Panc1 (cell line): Measurements from ENCODE around the gene PDCD2L. TPM values are rescaled to one million over a fixed set of nuclear protein-coding genes. Genes with fewer than 3 reads are reported as not detected.
"Not testable (repeated sequence)": the region's sequence is repeated elsewhere in the genome, so short reads cannot be mapped to it uniquely, and the experiment has no call there.

Experiments used
- ATAC-seq: fragments of 200-7000 bp; cut with Tn5 transposase; 2 replicates; pipeline ENCODE4 v1.9.1; 2020; ENCODE audit warnings: mild to moderate bottlenecking, moderate library complexity
- BruUV-seq: library from RNA; stranded (reverse); fragments of 400-500 nt; replicated peaks from 2 replicates; lab custom pipeline; 2021; lab: Mats Ljungman, UMichigan
- CTCF ChIA-PET: fragments of 300-600 bp; sonication (Branson Sonifier 250); formaldehyde crosslinking; loops from one replicate; lab custom pipeline; 2022; ENCODE audit warnings: antibody characterized with exemption; lab: Charles Lee
- POLR2A ChIA-PET: fragments of 300-600 bp; sonication (Branson Sonifier 250); formaldehyde crosslinking; loops from one replicate; lab custom pipeline; 2022; ENCODE audit warnings: antibody characterized with exemption; lab: Charles Lee
- DNase-seq: peaks from one replicate; pipeline ENCODE4 v3.0.0-alpha.2; 2010; ENCODE audit warnings: low read depth, low spot score
- H3K27ac ChIP-seq: 2 replicates; pipeline ENCODE4 v1.5.1; 2011; ENCODE audit warnings: mild to moderate bottlenecking, low read length, inconsistent platforms
- H3K27me3 ChIP-seq: fragments of 200-500 bp; sonication (Bioruptor generic); 2 replicates; pipeline ENCODE4 v1.6.0; 2014; ENCODE audit warnings: low read length, inconsistent platforms; ENCODE audit not compliant: control insufficient read depth, insufficient read depth
- H3K36me3 ChIP-seq: fragments of 200-500 bp; sonication (Bioruptor generic); 2 replicates; pipeline ENCODE4 v1.5.1; 2014; ENCODE audit warnings: inconsistent platforms, mild to moderate bottlenecking, low read length, moderate library complexity; ENCODE audit not compliant: control insufficient read depth, insufficient read depth
- H3K4me1 ChIP-seq: 2 replicates; pipeline ENCODE4 v1.5.1; 2011; ENCODE audit warnings: inconsistent platforms, mild to moderate bottlenecking, low read length, moderate library complexity; ENCODE audit not compliant: control insufficient read depth, insufficient read depth
- H3K4me3 ChIP-seq, 2 experiments: 2 replicates each; pipeline ENCODE4 v1.5.1; 2011 to 2012; ENCODE audit warnings: low read depth in 2 of 2, low read length in 2 of 2, mild to moderate bottlenecking in 2 of 2, inconsistent platforms in 1 of 2, moderate library complexity in 1 of 2
- H3K9me3 ChIP-seq: fragments of 200-500 bp; sonication (Bioruptor generic); 2 replicates; pipeline ENCODE4 v1.5.1; 2014; ENCODE audit warnings: low read depth, mild to moderate bottlenecking, inconsistent platforms, low read length, moderate library complexity; ENCODE audit not compliant: control insufficient read depth, insufficient read depth
- CTCF ChIP-seq: fragments of 450-650 bp; IDR thresholded peaks from 2 replicates; pipeline ENCODE4 v1.5.1; 2017; ENCODE audit warnings: mild to moderate bottlenecking
- POLR2AphosphoS5 ChIP-seq: IDR thresholded peaks from 2 replicates; pipeline ENCODE4 v1.6.1; 2012; ENCODE audit warnings: mild to moderate bottlenecking, low read depth, low read length, moderate library complexity
- REST ChIP-seq, 2 experiments: IDR thresholded peaks; 2 replicates each; pipeline ENCODE4 v1.6.1; 2011 to 2012; ENCODE audit warnings: low read depth in 2 of 2, control low read depth in 1 of 2, low read length in 1 of 2, mild to moderate bottlenecking in 1 of 2, moderate library complexity in 1 of 2; ENCODE audit not compliant: insufficient read depth in 1 of 2
- SIN3A ChIP-seq: IDR thresholded peaks from 2 replicates; pipeline ENCODE4 v1.6.1; 2012; ENCODE audit warnings: low read depth, mild to moderate bottlenecking, low read length, moderate library complexity, borderline replicate concordance; ENCODE audit not compliant: insufficient read depth
- TCF7L2 ChIP-seq: IDR thresholded peaks from 2 replicates; pipeline ENCODE4 v1.6.1; 2011; ENCODE audit warnings: mild to moderate bottlenecking, low read depth, low read length, inconsistent platforms
- in situ Hi-C: cut with HindIII; loops from 2 replicates; pipeline ENCODE4 v1.10.0; 2016; ENCODE audit warnings: low sequenced_read_pairs, low pct_unique_long_range_greater_than_20kb
- intact Hi-C: fragments of 100-400 bp; cut with micrococcal nuclease; formaldehyde crosslinking; loops from one replicate; pipeline ENCODE4 v1.10.0; 2022; ENCODE audit not compliant: unreplicated experiment
- total RNA-seq: library from RNA; stranded (reverse); gene quantifications from one replicate; pipeline ENCODE4 v1.2.1, GENCODE V29; 2021; ENCODE audit not compliant: unreplicated experiment

PDCD2L gene
- total RNA-seq, 1 experiment from 2014 or later = 36.4 TPM

GRCh38 chr19:34367624-34367957 is 36.6 kb upstream of the PDCD2L start:
- TF ChIP-seq CTCF = no peak
- no peak for TF ChIP-seq REST (IDR thresholded peaks at IDR 0.05; ENCODE audit: insufficient read depth in 1 of 2, low read depth in 2 of 2, low read length in 1 of 2)
- no peak for TF ChIP-seq TCF7L2
- no peak for TF ChIP-seq POLR2AphosphoS5
- TF ChIP-seq SIN3A = no peak
- no TSS peak for BruUV-seq
- intact Hi-C loops = no loop called here

GRCh38 chr19:34368338-34368737 is 35.9 kb upstream of the PDCD2L start:
- in situ Hi-C loops = no loop called here
- Histone ChIP-seq H3K9me3 (no peaks in the 10 kb centered on the region), H3K36me3 (peaks cover 19% of the 10 kb centered on the region; the same call in 1 of the 2 replicates), H3K27me3 (no peaks in the 10 kb centered on the region), H3K27ac (no peak overlapping the region), H3K4me1 (peaks cover 12% of the 10 kb centered on the region), H3K4me3 (no peak overlapping the region)
- DNase-seq (no peak), ATAC-seq (no peak)
- ChIA-PET POLR2A (interaction anchor here (0.7 kb wide), 1 partner anchor 38 kb away, joined by 3 read pairs; no protein-coding TSS in a partner anchor), CTCF (interaction anchor here (0.7 kb wide), 1 partner anchor 541 kb away, joined by 3 read pairs; no protein-coding TSS in a partner anchor)
- no TSS peak for BruUV-seq
- intact Hi-C loops = no loop called here
- TF ChIP-seq TCF7L2 (no peak), SIN3A (no peak), POLR2AphosphoS5 (no peak), CTCF (no peak), REST (IDR thresholded peaks at IDR 0.05; ENCODE audit: insufficient read depth in 1 of 2, low read depth in 2 of 2, low read length in 1 of 2) (no peak)

More at GRCh38 chr19:34367624-34367957, 36.6 kb upstream of the PDCD2L start:
- DNase-seq = no peak
- Histone ChIP-seq H3K27me3 (no peaks in the 10 kb centered on the region), H3K36me3 (peaks cover 19% of the 10 kb centered on the region; the same call in 1 of the 2 replicates), H3K4me1 (peaks cover 12% of the 10 kb centered on the region), H3K4me3 (no peak overlapping the region), H3K9me3 (no peaks in the 10 kb centered on the region), H3K27ac (no peak overlapping the region)
- ATAC-seq = no peak
- CTCF ChIA-PET = interaction anchor here (0.7 kb wide), 1 partner anchor 540 kb away, joined by 3 read pairs; no protein-coding TSS in a partner anchor
- in situ Hi-C loops = no loop called here
- POLR2A ChIA-PET = no interaction called here

GRCh38 chr19:34369166-34369565 is 35.0 kb upstream of the PDCD2L start:
- H3K9me3 ChIP-seq, H3K4me3 ChIP-seq, intact Hi-C loops, BruUV-seq, CTCF ChIA-PET, ATAC-seq, DNase-seq, in situ Hi-C loops, H3K27me3 ChIP-seq, H3K27ac ChIP-seq: not testable (repeated sequence)
- Histone ChIP-seq H3K36me3 (peaks cover 19% of the 10 kb centered on the region; the same call in 1 of the 2 replicates), H3K4me1 (peaks cover 10% of the 10 kb centered on the region)
- POLR2A ChIA-PET = interaction anchor here (0.7 kb wide), 2 partner anchors 37 to 76 kb away, joined by 3 to 4 read pairs; no protein-coding TSS in a partner anchor
